IPS-20b (cell line): ENCODE data around the gene SLC5A2.
A peak's percentile ranks its signal among the peaks of the same experiment; 100 is the strongest.

ENCODE experiments used
- H3K27ac ChIP-seq: one replicate; pipeline ENCODE4 v1.5.1; 2013; ENCODE audit warnings: low read length
- H3K27me3 ChIP-seq: 2 replicates; pipeline ENCODE4 v1.6.1; 2013; ENCODE audit warnings: mild to moderate bottlenecking, low read length, inconsistent platforms; ENCODE audit not compliant: insufficient read depth
- H3K36me3 ChIP-seq: 2 replicates; pipeline ENCODE4 v1.6.1; 2013; ENCODE audit warnings: low read depth, mild to moderate bottlenecking, inconsistent platforms, low read length, moderate library complexity; ENCODE audit not compliant: insufficient read depth
- H3K4me1 ChIP-seq: 2 replicates; pipeline ENCODE4 v1.6.1; 2013; ENCODE audit warnings: mild to moderate bottlenecking, control low read depth, inconsistent platforms, low read length, moderate library complexity; ENCODE audit not compliant: insufficient read depth
- H3K4me3 ChIP-seq: 2 replicates; pipeline ENCODE4 v1.5.1; 2013; ENCODE audit warnings: mild to moderate bottlenecking, low read length, inconsistent platforms
- H3K9ac ChIP-seq: 2 replicates; pipeline ENCODE4 v1.6.1; 2013; ENCODE audit warnings: low read depth, mild to moderate bottlenecking, inconsistent platforms, low read length, moderate library complexity
- H3K9me3 ChIP-seq: 2 replicates; pipeline ENCODE4 v1.6.1; 2013; ENCODE audit warnings: mild to moderate bottlenecking, low read depth, low read length, inconsistent platforms; ENCODE audit not compliant: insufficient read depth

SLC5A2 gene

GRCh38 chr16:31461921-31462804 lies 20.8 kb upstream of the SLC5A2 start:
- no peaks in the 10 kb centered on the region for H3K9me3 ChIP-seq

DNA sequence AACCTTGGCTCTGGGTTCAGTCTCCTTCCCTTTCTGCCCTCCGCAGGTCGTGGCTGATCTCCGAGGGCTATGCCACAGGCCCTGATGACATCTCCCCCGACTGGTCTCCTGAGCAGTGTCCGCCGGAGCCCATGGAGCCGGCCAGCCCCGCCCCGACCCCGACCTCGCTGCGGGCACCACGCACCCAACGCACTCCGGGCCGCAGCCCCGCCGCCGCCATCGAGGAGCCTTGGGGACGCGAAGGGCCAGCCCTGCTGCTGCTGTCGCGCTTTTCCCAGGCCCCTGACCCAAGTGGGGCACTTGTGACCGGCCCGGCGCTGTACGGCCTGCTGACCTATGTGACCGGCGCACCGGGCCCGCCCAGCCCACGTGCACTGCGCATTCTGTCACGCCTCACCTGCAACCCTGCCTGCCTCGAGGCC lies 18.6 kb upstream of the SLC5A2 start:
- no peak overlapping the region for H3K27ac ChIP-seq
- H3K4me1 ChIP-seq = no peaks in the 10 kb centered on the region
- H3K27me3 ChIP-seq = no peaks in the 10 kb centered on the region
- H3K9ac ChIP-seq = no peak overlapping the region
- H3K36me3 ChIP-seq = peaks cover 7% of the 10 kb centered on the region; the same call in 1 of the 2 replicates
- H3K4me3 ChIP-seq = no peak overlapping the region
- H3K9me3 ChIP-seq = no peaks in the 10 kb centered on the region

More at GRCh38 chr16:31461921-31462804, 20.8 kb upstream of the SLC5A2 start:
- Histone ChIP-seq H3K36me3 (peaks cover 7% of the 10 kb centered on the region; the same call in 1 of the 2 replicates), H3K27ac (no peak overlapping the region), H3K4me3 (no peak overlapping the region), H3K9ac (no peak overlapping the region), H3K27me3 (no peaks in the 10 kb centered on the region), H3K4me1 (0 out of 2 replicates have a peak, but pooled peaks cover under 1% of the 10 kb centered on the region)

GRCh38 chr16:31464781-31465260 lies 18.1 kb upstream of the SLC5A2 start:
- Histone ChIP-seq H3K4me1 (no peaks in the 10 kb centered on the region), H3K9ac (no peak overlapping the region), H3K27me3 (no peaks in the 10 kb centered on the region), H3K27ac (no peak overlapping the region), H3K4me3 (no peak overlapping the region), H3K36me3 (peaks cover 7% of the 10 kb centered on the region; the same call in 1 of the 2 replicates), H3K9me3 (no peaks in the 10 kb centered on the region)

DNA sequence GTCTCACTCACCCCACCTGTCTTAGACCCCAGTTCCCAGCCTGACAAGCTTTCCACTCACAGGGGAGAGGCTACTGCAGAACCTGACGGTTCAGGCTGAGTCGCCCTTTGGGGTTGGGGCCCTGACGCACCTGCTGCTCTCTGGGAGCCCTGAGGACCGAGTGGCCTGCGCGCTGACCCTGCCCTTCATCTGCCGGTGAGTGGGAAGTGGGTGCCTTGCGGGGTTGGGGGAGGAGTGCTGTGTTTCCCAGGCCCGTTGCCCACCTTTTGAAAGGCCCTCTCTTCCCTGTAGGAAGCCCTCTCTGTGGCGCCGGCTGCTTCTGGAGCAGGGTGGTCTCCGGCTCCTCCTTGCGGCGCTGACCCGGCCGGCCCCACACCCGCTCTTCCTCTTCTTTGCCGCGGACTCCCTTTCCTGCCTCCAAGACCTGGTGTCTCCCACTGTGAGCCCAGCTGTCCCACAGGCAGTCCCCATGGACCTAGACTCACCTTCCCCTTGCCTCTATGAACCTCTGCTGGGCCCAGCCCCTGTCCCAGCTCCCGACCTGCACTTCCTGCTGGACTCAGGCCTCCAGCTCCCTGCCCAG lies 17.0 kb upstream of the SLC5A2 start:
- H3K4me3 ChIP-seq = no peak overlapping the region
- H3K27ac ChIP-seq = no peak overlapping the region
- H3K36me3 ChIP-seq = peaks cover 7% of the 10 kb centered on the region; the same call in 1 of the 2 replicates

GRCh38 chr16:31466381-31466841 lies 16.5 kb upstream of the SLC5A2 start:
- no peak overlapping the region for H3K9ac ChIP-seq

More for the DNA sequence above, 17.0 kb upstream of the SLC5A2 start:
- Histone ChIP-seq H3K9me3 (no peaks in the 10 kb centered on the region), H3K27me3 (peaks cover 5% of the 10 kb centered on the region; the same call in 1 of the 2 replicates), H3K9ac (no peak overlapping the region), H3K4me1 (no peaks in the 10 kb centered on the region)

DNA sequence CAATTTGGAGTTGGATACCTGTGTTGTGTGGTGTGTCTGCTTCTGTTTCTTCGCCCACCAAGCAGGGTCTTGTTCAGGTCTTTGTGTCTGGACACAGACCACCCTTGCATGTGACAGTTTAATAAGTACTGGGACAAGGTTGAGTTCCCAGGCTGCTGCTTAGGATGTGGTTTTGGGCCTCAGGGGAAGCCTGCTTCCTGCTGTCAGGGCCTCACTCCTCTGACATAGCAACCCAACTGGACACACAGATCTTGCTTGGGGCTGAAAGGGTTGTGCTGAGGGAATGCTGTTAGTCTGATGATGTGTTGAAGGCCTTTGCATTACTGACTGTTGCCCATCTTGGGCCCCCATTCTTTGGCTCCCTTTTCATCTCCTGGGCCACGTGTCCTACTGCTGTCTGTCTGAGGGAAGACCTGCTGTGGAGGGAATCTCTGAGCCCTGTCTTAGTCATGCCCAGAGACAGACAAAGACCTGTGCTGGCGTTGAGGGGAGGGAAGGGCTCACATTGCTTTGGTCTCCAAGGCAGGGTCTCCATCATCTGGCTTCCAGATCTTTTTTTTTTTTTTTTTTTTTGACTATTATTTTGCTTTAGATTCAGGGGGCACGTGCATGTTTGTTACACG lies 15.7 kb upstream of the SLC5A2 start:
- H3K27ac ChIP-seq = no peak overlapping the region
- H3K4me1 ChIP-seq = peaks cover 5% of the 10 kb centered on the region; the same call in 1 of the 2 replicates
- no peak overlapping the region for H3K9ac ChIP-seq
- H3K9me3 ChIP-seq = no peaks in the 10 kb centered on the region
- peaks cover 16% of the 10 kb centered on the region for H3K27me3 ChIP-seq
- H3K4me3 ChIP-seq = no peak overlapping the region
- peaks cover 7% of the 10 kb centered on the region; the same call in 1 of the 2 replicates for H3K36me3 ChIP-seq

More at GRCh38 chr16:31466381-31466841, 16.5 kb upstream of the SLC5A2 start:
- no peak overlapping the region for H3K27ac ChIP-seq
- peaks cover 10% of the 10 kb centered on the region for H3K27me3 ChIP-seq
- no peaks in the 10 kb centered on the region for H3K9me3 ChIP-seq
- H3K4me1 ChIP-seq = peaks cover 4% of the 10 kb centered on the region; the same call in 1 of the 2 replicates
- H3K4me3 ChIP-seq = no peak overlapping the region
- H3K36me3 ChIP-seq = peaks cover 7% of the 10 kb centered on the region; the same call in 1 of the 2 replicates

GRCh38 chr16:31467858-31468257 lies 15.1 kb upstream of the SLC5A2 start:
- no peak overlapping the region for H3K27ac ChIP-seq
- peaks cover 5% of the 10 kb centered on the region; the same call in 1 of the 2 replicates for H3K4me1 ChIP-seq
- H3K9ac ChIP-seq = no peak overlapping the region
- H3K36me3 ChIP-seq = peaks cover 7% of the 10 kb centered on the region; the same call in 1 of the 2 replicates
- H3K4me3 ChIP-seq = no peak overlapping the region
- no peaks in the 10 kb centered on the region for H3K9me3 ChIP-seq
- H3K27me3 ChIP-seq = peaks cover 22% of the 10 kb centered on the region

DNA sequence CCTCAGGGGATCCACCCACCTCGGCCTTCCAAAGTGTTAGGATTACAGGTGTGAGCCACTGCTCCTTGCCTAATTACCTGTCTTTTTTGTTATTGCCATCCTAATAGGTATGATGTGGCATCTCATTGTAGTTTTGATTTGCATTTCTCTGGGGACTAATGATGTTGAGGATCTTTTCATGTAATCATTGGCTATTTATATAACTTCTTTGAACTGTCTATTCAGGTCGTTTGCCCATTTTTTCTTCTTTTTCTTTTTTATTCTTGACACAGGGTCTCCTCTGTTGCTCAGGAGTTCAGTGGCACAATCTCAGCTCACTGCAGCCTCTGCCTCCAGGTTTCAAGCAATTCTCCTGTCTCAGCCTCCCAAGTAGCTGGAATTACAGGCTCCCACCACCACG lies 12.3 kb upstream of the SLC5A2 start:
- Histone ChIP-seq H3K4me1 (peaks cover 5% of the 10 kb centered on the region; the same call in 1 of the 2 replicates), H3K9me3 (no peaks in the 10 kb centered on the region), H3K4me3 (no peak overlapping the region), H3K27me3 (peaks cover 50% of the 10 kb centered on the region), H3K9ac (no peak overlapping the region), H3K27ac (no peak overlapping the region), H3K36me3 (peaks cover 1% of the 10 kb centered on the region; the same call in 1 of the 2 replicates)

DNA sequence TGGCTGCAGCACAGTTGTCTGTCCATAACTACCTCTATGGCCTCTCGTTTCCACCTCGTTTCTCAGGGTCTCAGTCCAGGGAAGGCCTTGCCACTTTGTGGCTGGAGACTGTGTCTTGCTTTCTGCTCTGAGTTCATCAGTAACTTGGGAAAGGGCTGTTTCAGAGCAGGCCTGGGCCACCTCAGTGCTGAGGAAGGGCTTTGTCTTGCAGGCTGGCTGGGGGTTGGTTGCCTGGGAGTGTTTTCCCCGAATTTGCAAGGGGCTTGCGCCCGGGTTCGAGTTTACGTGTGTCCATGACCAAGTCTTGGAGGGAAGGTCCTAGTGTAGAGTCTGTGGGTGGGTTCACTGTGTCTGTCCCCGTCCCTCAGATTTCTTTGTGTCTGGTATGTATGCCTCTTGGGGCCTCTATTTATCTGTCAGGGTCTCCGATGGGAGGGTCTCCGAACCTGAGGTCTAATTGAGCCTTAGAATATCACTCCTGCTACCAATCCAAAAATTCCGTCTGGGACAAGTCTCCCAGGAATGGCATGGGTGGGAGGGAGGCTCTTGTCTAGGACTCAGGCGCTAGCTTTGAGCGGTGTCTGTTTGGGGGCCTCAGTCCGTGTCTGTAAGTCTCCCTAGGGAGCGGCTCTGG lies 11.6 kb upstream of the SLC5A2 start:
- no peak overlapping the region for H3K27ac ChIP-seq
- peaks cover 5% of the 10 kb centered on the region; the same call in 1 of the 2 replicates for H3K4me1 ChIP-seq
- peak overlapping the region; percentile 9; the same call in 1 of the 2 replicates for H3K9ac ChIP-seq
- H3K36me3 ChIP-seq = no peaks in the 10 kb centered on the region
- peaks cover 57% of the 10 kb centered on the region for H3K27me3 ChIP-seq
- H3K4me3 ChIP-seq = peak overlapping the region; percentile 75
- H3K9me3 ChIP-seq = no peaks in the 10 kb centered on the region

DNA sequence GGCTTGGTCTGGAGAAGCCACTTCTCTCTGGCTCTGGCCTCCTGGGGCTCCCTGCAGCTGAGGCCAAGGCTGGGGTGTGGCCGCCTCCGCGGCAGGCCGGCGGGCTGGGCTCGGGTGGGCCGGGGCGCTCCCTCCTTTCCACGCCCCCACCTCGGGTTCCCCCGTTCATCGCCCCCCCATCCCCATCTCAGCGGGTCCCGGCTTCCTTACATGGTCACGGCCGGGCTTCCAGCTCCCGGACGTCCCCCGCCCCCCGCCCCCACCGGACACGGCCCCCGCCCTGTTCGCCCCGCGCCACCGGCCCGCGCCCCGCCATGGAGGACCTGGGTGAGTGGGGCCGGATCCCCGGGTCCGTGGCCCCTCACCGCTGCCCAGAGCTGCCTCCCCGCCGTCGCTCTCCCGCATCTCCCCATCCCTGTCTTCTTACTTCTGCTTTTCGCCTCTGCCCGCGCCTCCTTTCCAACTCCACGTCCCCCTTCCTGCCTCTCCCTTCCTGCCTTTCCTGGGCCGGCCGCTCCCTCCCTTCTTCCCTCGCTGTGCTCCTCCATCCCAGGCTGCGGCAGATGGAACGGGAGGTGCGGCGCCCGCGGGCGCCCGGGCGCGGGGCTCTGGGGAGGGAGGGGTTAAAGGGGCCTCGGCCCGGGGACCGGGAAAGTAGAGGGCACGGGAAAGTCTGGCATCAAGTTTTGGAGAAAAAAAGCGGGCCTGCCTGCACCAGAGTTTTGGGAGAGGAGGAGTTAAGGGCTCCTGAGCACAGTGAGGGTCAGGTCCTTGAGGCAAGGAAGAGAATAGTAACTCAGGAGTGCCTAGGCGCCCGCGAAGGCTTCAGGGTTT lies 10.8 kb upstream of the SLC5A2 start, which contains the start of gene TGFB1I1:
TSS of gene TGFB1I1 (plus strand) at position 278 of the 834 bp plus-strand sequence. CDS start at position 315, 37 bp downstream.
- H3K9me3 ChIP-seq = no peaks in the 10 kb centered on the region
- H3K27me3 ChIP-seq = peaks cover 61% of the 10 kb centered on the region
- no peak within 1 kb of the TSS for H3K27ac ChIP-seq
- peaks cover 5% of the 10 kb centered on the region; the same call in 1 of the 2 replicates for H3K4me1 ChIP-seq
- peak within 1 kb of the TSS; percentile 59; the same call in 1 of the 2 replicates for H3K9ac ChIP-seq
- H3K4me3 ChIP-seq = peak within 1 kb of the TSS; percentile 75
- H3K36me3 ChIP-seq = no peaks in the 10 kb centered on the region
